DOHH2 (cell line): ENCODE measurements around the gene SIGLEC12.

Experiments used
- H3F3A ChIP-seq: fragments of 200-600 bp; sonication (generic), shearing (Covaris generic); 2 replicates; pipeline ENCODE4 v1.6.0; 2016; ENCODE audit warnings: antibody characterized with exemption, mild to moderate bottlenecking; ENCODE audit not compliant: control insufficient read depth, insufficient read depth
- H3K27ac ChIP-seq: fragments of 200-600 bp; sonication (generic); 2 replicates; pipeline ENCODE4 v1.5.1; 2014; ENCODE audit warnings: low read depth, mild to moderate bottlenecking, low read length, moderate library complexity
- H3K27me3 ChIP-seq: fragments of 200-600 bp; sonication (generic); 2 replicates; pipeline ENCODE4 v1.6.1; 2014; ENCODE audit warnings: mild to moderate bottlenecking, low read length, mixed read lengths; ENCODE audit not compliant: control insufficient read depth
- H3K36me3 ChIP-seq: fragments of 200-600 bp; sonication (generic); 2 replicates; pipeline ENCODE4 v1.6.1; 2014; ENCODE audit warnings: mild to moderate bottlenecking, low read length, moderate library complexity, mixed read lengths; ENCODE audit not compliant: control insufficient read depth
- H3K4me1 ChIP-seq: fragments of 200-600 bp; sonication (generic); 2 replicates; pipeline ENCODE4 v1.6.1; 2014; ENCODE audit warnings: mild to moderate bottlenecking, low read length, mixed read lengths; ENCODE audit not compliant: control insufficient read depth
- H3K4me2 ChIP-seq: fragments of 200-600 bp; sonication (generic); 2 replicates; pipeline ENCODE4 v1.6.0; 2014; ENCODE audit warnings: mild to moderate bottlenecking, low read length, moderate library complexity
- H3K4me3 ChIP-seq: fragments of 200-600 bp; sonication (generic); 2 replicates; pipeline ENCODE4 v1.5.1; 2014; ENCODE audit warnings: mild to moderate bottlenecking, low read length, mixed read lengths
- H3K79me2 ChIP-seq: fragments of 200-600 bp; sonication (generic); 2 replicates; pipeline ENCODE4 v1.6.1; 2014; ENCODE audit warnings: mild to moderate bottlenecking, low read length, mixed read lengths; ENCODE audit not compliant: control insufficient read depth
- H3K9me2 ChIP-seq: fragments of 200-600 bp; sonication (generic); replicated peaks from 2 replicates; pipeline ENCODE4 v1.6.1; 2014; ENCODE audit warnings: mild to moderate bottlenecking, low read length, mixed read lengths; ENCODE audit not compliant: control insufficient read depth
- H3K9me3 ChIP-seq: fragments of 200-600 bp; sonication (generic); 2 replicates; pipeline ENCODE4 v1.6.1; 2014; ENCODE audit warnings: antibody characterized with exemption, low read length, mixed read lengths; ENCODE audit not compliant: control insufficient read depth, insufficient read depth
- H4K20me1 ChIP-seq: fragments of 200-600 bp; sonication (generic); 2 replicates; pipeline ENCODE4 v1.6.0; 2014; ENCODE audit warnings: low read depth, mild to moderate bottlenecking, antibody characterized with exemption, low read length, moderate library complexity; ENCODE audit not compliant: control insufficient read depth, insufficient read depth
- CTCF ChIP-seq: fragments of 200-600 bp; sonication (generic); IDR thresholded peaks from one replicate; pipeline ENCODE4 v1.5.1; 2014; ENCODE audit warnings: antibody characterized with exemption, mild to moderate bottlenecking, low read depth, low read length; ENCODE audit not compliant: poor library complexity, severe bottlenecking
- EZH2phosphoT487 ChIP-seq: fragments of 200-600 bp; sonication (generic); IDR thresholded peaks from 2 replicates; pipeline ENCODE4 v1.6.1; 2017; ENCODE audit warnings: borderline replicate concordance, mild to moderate bottlenecking, antibody characterized with exemption, low read length, moderate library complexity, mixed read lengths

Gene SIGLEC12

DNA sequence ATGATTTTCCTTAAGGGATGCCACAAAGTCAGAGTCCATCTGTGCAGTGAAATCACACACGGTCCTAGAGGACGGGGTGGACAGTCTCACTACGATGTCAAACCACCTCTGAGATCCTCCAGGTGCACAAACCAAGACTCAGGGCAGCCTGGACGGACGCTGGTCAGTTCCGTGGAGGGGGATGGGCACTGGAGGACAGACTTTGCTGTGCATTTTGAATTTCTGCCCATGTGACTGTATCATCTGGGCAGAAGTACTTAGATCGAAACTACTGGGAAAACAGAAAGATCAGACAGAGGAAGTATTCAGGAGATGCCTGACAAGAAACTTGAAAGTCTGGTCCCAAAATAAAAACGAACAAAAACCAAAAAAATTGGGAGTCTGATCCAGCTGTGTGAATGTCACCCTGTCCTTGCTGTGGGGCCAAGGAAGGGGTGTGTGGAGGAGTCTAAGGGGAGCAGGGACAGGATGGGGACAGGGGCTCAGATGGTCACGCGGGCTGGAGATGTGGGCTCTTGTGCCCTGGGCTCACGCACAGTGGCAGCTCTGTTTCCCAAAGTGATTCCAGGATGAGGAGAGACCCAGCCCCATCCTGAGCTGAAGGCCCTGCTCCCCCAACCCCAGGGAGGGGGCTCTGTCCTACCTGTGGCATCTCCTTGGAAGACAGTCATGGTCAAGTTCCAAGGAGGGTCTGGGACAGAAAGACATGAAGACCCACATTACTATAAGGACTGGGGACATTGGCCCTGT lies 44.9 kb downstream of the SIGLEC12 start:
- H3K27ac ChIP-seq: no peak overlapping the region
- H3K9me2 ChIP-seq: no peaks in the 10 kb centered on the region
- no peaks in the 10 kb centered on the region for H4K20me1 ChIP-seq
- no peaks in the 10 kb centered on the region for H3K9me3 ChIP-seq
- H3K4me1 ChIP-seq: peaks cover 5% of the 10 kb centered on the region; the same call in 1 of the 2 replicates
- no peaks in the 10 kb centered on the region for H3K36me3 ChIP-seq
- H3K27me3 ChIP-seq: no peaks in the 10 kb centered on the region
- TF ChIP-seq EZH2phosphoT487 (no peak), CTCF (no peak)
- no peak overlapping the region for H3K4me2 ChIP-seq
- no peak overlapping the region for H3K4me3 ChIP-seq
- no peaks in the 10 kb centered on the region for H3F3A ChIP-seq
- H3K79me2 ChIP-seq: no peaks in the 10 kb centered on the region

- Histone ChIP-seq H3K4me1 (no peaks in the 10 kb centered on the region), H3K9me3 (peaks cover 9% of the 10 kb centered on the region), H3K9me2 (no peaks in the 10 kb centered on the region), H4K20me1 (no peaks in the 10 kb centered on the region), H3K27me3 (peaks cover 9% of the 10 kb centered on the region), H3K4me2 (no peak overlapping the region), H3K4me3 (no peak overlapping the region), H3F3A (no peaks in the 10 kb centered on the region), H3K36me3 (no peaks in the 10 kb centered on the region), H3K79me2 (no peaks in the 10 kb centered on the region), H3K27ac (no peak overlapping the region)
- TF ChIP-seq CTCF: no peak
- TF ChIP-seq EZH2phosphoT487: no peak
These were observed 50.8 kb downstream of the SIGLEC12 start for GRCh38 chr19:51450730-51451307.

DNA sequence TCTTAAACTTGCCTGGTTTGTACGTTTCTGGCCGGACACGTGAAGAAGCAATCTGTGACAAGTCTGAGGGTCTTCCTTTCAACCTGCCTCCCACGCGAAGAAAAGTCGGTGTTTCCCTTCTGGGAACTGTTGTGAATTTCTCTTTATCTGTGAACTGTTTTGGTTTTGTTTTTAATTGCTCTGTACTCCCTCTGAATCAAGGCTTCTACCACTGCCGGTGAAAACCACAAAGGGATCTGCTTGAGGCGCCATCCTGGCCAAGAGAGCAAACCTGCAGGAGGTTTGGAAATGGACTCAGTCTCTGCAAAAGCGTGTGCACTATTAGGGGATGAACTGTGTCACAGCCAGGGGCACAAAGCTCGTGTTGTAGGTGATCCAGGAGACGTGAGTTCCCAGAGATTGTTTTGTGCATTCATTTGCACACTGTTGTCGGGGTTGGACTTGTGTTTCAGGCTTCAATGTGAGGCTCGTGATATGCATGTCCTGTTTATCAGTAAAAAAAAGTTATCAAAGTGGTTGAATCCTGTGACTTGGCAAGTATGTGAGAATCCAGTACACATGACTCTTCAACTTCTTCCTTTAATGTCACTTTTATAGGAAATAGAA lies 53.1 kb downstream of the SIGLEC12 start:
- Histone ChIP-seq H3K9me2 (no peaks in the 10 kb centered on the region), H3F3A (no peaks in the 10 kb centered on the region), H3K27ac (no peak overlapping the region), H3K79me2 (no peaks in the 10 kb centered on the region), H3K27me3 (peaks cover 14% of the 10 kb centered on the region), H4K20me1 (no peaks in the 10 kb centered on the region), H3K9me3 (peaks cover 9% of the 10 kb centered on the region), H3K4me2 (no peak overlapping the region), H3K36me3 (no peaks in the 10 kb centered on the region), H3K4me3 (no peak overlapping the region), H3K4me1 (no peaks in the 10 kb centered on the region)
- TF ChIP-seq EZH2phosphoT487: no peak
- no peak for TF ChIP-seq CTCF
